Esophagus muscularis mucosa (tissue), 4 donors: ENCODE results near the gene NRN1. TPM values are rescaled to one million over a fixed set of nuclear protein-coding genes. Genes with fewer than 3 reads are reported as not detected.

ENCODE experiments used
- DNase-seq: peaks from one replicate; pipeline ENCODE4 v3.0.0-alpha.2; 2017; ENCODE audit errors: extremely low spot score
- H3K27ac ChIP-seq, 4 donors: fragments of 200-600 bp; sonication (generic); replicated peaks in 1 of 4; 1 replicate in 3 of 4; 2 replicates in 1 of 4; pipeline ENCODE4 v1.5.1; 2016 to 2019; ENCODE audit warnings: mild to moderate bottlenecking in 1 of 4
- H3K27me3 ChIP-seq, 4 donors: fragments of 200-600 bp; sonication (generic); one replicate each; pipeline versions ENCODE4 v1.5.1 to v1.6.0; 2016 to 2019
- H3K36me3 ChIP-seq, 4 donors: fragments of 200-600 bp; sonication (generic); one replicate each; pipeline ENCODE4 v1.5.1; 2016 to 2019
- H3K4me1 ChIP-seq, 4 donors: fragments of 200-600 bp; sonication (generic); one replicate each; pipeline ENCODE4 v1.5.1; 2016 to 2019
- H3K4me3 ChIP-seq, 4 donors: fragments of 200-600 bp; sonication (generic); 1 replicate in 2 of 4; 2 replicates in 2 of 4; pipeline ENCODE4 v1.5.1; 2016 to 2019; ENCODE audit warnings: mild to moderate bottlenecking in 4 of 4, moderate library complexity in 1 of 4
- H3K9me3 ChIP-seq, 4 donors: fragments of 200-600 bp; sonication (generic); 1 replicate in 3 of 4; 2 replicates in 1 of 4; pipeline ENCODE4 v1.5.1; 2016 to 2019
- EP300 ChIP-seq: sonication (generic); formaldehyde crosslinking; IDR thresholded peaks from one replicate; pipeline ENCODE4 v1.6.1; 2017; ENCODE audit warnings: antibody characterized with exemption
- POLR2A ChIP-seq: fragments of 450-650 bp; IDR thresholded peaks from one replicate; pipeline ENCODE4 v1.6.1; 2017; ENCODE audit warnings: antibody characterized with exemption, moderate library complexity, mild to moderate bottlenecking, low read depth
- POLR2AphosphoS5 ChIP-seq, 2 donors: sonication (generic); formaldehyde crosslinking; IDR thresholded peaks; one replicate each; pipeline ENCODE4 v1.6.1; 2017; ENCODE audit warnings: antibody characterized with exemption in 2 of 2
- WGBS: methylation state at CpG from one replicate; pipeline ENCODE4 v1.1.5; 2018; 5-methylcytosine and 5-hydroxymethylcytosine counted together
- intact Hi-C: fragments of 100-400 bp; cut with DNase I; formaldehyde crosslinking; loops from one replicate; pipeline ENCODE4 v1.15.1; 2023
- total RNA-seq, 4 donors: library from RNA; depleted of rRNA; stranded (reverse); fragments of >200 nt; gene quantifications; one replicate each; pipeline versions ENCODE4 v1.1.0 to v1.2.1, GENCODE V29; 2016
- TF ChIP-seq, protein P1 (sequence below), 3 experiments: fragments of 200-600 bp in 2 of 3; fragments of 450-650 bp in 1 of 3; sonication (generic) in 2 of 3; IDR thresholded peaks; one replicate each; pipeline ENCODE4 v1.5.1; 2017 to 2019; ENCODE audit warnings: antibody characterized with exemption in 3 of 3, mild to moderate bottlenecking in 2 of 3, moderate library complexity in 1 of 3

Gene NRN1
- total RNA-seq, 4 donors from 2014 or later = 12.9 to 24.2 (median 19.7) TPM

- Histone ChIP-seq H3K27me3 (peaks cover 0 to 90% (median 75%) of the 10 kb centered on the region in 4 donors), H3K4me1 (peaks cover 36 to 55% (median 49%) of the 10 kb centered on the region in 4 donors)
- intact Hi-C loops = no loop called here
Measured at GRCh38 chr6:5995949-5996713, 10.6 kb downstream of the NRN1 start.

GRCh38 chr6:5995658-5995948, 11.1 kb downstream of the NRN1 start:
- peaks cover 0 to 85% (median 75%) of the 10 kb centered on the region in 4 donors for H3K27me3 ChIP-seq
- no peak for DNase-seq
- no peaks in the 10 kb centered on the region for H3K36me3 ChIP-seq
- 38% methylated on average over 9 of the region's 10 CpGs for WGBS
- TF ChIP-seq EP300 = no peak
- no peak for TF ChIP-seq POLR2A
- TF ChIP-seq POLR2AphosphoS5 (IDR thresholded peaks at IDR 0.05) = no peak
- TF ChIP-seq, protein P1, sequence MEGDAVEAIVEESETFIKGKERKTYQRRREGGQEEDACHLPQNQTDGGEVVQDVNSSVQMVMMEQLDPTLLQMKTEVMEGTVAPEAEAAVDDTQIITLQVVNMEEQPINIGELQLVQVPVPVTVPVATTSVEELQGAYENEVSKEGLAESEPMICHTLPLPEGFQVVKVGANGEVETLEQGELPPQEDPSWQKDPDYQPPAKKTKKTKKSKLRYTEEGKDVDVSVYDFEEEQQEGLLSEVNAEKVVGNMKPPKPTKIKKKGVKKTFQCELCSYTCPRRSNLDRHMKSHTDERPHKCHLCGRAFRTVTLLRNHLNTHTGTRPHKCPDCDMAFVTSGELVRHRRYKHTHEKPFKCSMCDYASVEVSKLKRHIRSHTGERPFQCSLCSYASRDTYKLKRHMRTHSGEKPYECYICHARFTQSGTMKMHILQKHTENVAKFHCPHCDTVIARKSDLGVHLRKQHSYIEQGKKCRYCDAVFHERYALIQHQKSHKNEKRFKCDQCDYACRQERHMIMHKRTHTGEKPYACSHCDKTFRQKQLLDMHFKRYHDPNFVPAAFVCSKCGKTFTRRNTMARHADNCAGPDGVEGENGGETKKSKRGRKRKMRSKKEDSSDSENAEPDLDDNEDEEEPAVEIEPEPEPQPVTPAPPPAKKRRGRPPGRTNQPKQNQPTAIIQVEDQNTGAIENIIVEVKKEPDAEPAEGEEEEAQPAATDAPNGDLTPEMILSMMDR (IDR thresholded peaks at IDR 0.05) = no peak
- peaks cover 0 to 4% (median 0%) of the 10 kb centered on the region in 4 donors for H3K9me3 ChIP-seq
- H3K27ac ChIP-seq = peak overlapping the region; percentile 56 to 77 (median 69)
- intact Hi-C loops = no loop called here
- H3K4me1 ChIP-seq = peaks cover 36 to 55% (median 49%) of the 10 kb centered on the region in 4 donors
- peak overlapping the region; percentile 52 to 70 (median 58) for H3K4me3 ChIP-seq

More at GRCh38 chr6:5995949-5996713, 10.6 kb downstream of the NRN1 start:
- peaks cover 0 to 4% (median 0%) of the 10 kb centered on the region in 4 donors for H3K9me3 ChIP-seq
- peak overlapping the region; percentile 56 to 77 (median 69) for H3K27ac ChIP-seq
- TF ChIP-seq EP300 (no peak), POLR2A (no peak), POLR2AphosphoS5 (IDR thresholded peaks at IDR 0.05) (peak; percentile 23 to 57)
- TF ChIP-seq, protein P1 (IDR thresholded peaks at IDR 0.05) = peak in 1 of 3 experiments; percentile 26
- H3K36me3 ChIP-seq = no peaks in the 10 kb centered on the region
- peak; percentile 92 for DNase-seq
- 8% methylated on average over 41 of the region's 41 CpGs for WGBS
- peak overlapping the region; percentile 52 to 70 (median 58) for H3K4me3 ChIP-seq

GRCh38 chr6:5994999-5995657, 11.6 kb downstream of the NRN1 start:
- TF ChIP-seq EP300 (no peak), POLR2AphosphoS5 (IDR thresholded peaks at IDR 0.05) (no peak), POLR2A (no peak)
- TF ChIP-seq, protein P1 (IDR thresholded peaks at IDR 0.05) = no peak
- intact Hi-C loops = no loop called here
- Histone ChIP-seq H3K4me3 (peak overlapping the region in 1 of 4 donors; percentile 58), H3K27ac (peak overlapping the region in 1 of 4 donors; percentile 77), H3K27me3 (peaks cover 0 to 80% (median 71%) of the 10 kb centered on the region in 4 donors), H3K9me3 (peaks cover 0 to under 1% (median 0%) of the 10 kb centered on the region in 4 donors), H3K36me3 (no peaks in the 10 kb centered on the region), H3K4me1 (peaks cover 36 to 55% (median 49%) of the 10 kb centered on the region in 4 donors)
- 31% methylated on average over 26 of the region's 26 CpGs for WGBS
- DNase-seq = no peak

GRCh38 chr6:5994234-5994998, 12.3 kb downstream of the NRN1 start:
- H3K4me1 ChIP-seq = peaks cover 36 to 49% (median 44%) of the 10 kb centered on the region in 4 donors
- 22% methylated on average over 35 of the region's 38 CpGs for WGBS
- H3K27ac ChIP-seq = no peak overlapping the region
- peaks cover 0 to 73% (median 64%) of the 10 kb centered on the region in 4 donors for H3K27me3 ChIP-seq
- no peak for DNase-seq
- H3K36me3 ChIP-seq = no peaks in the 10 kb centered on the region
- TF ChIP-seq POLR2A (no peak), POLR2AphosphoS5 (IDR thresholded peaks at IDR 0.05) (no peak), EP300 (no peak)
- TF ChIP-seq, protein P1 (IDR thresholded peaks at IDR 0.05) = no peak
- no peaks in the 10 kb centered on the region for H3K9me3 ChIP-seq
- intact Hi-C loops = no loop called here
- H3K4me3 ChIP-seq = no peak overlapping the region
